Measurements from ENCODE around the gene MRTFA.
"Not testable (repeated sequence)": the region's sequence is repeated elsewhere in the genome, so short reads cannot be mapped to it uniquely, and the experiment has no call there.

Gene MRTFA

GRCh38 chr22:40593460-40594273, 42.9 kb downstream of the MRTFA start:
- no peak for DNase-seq

- no peak for DNase-seq
Observed at GRCh38 chr22:40592352-40593113, 44.0 kb downstream of the MRTFA start.

- DNase-seq = no peak
Observed at GRCh38 chr22:40588726-40589125, 47.8 kb downstream of the MRTFA start.

GRCh38 chr22:40586781-40587180, 49.7 kb downstream of the MRTFA start:
- DNase-seq = no peak

- no peak for DNase-seq
Observed at GRCh38 chr22:40585310-40585751, 51.2 kb downstream of the MRTFA start.

GRCh38 chr22:40584766-40585165, 51.8 kb downstream of the MRTFA start:
- not testable (repeated sequence) for DNase-seq

GRCh38 chr22:40583053-40583741, 53.3 kb downstream of the MRTFA start:
- no peak for DNase-seq

- no peak for DNase-seq
Observed at GRCh38 chr22:40582063-40582462, 54.5 kb downstream of the MRTFA start.

- DNase-seq = no peak
Observed at GRCh38 chr22:40580631-40581030, 55.9 kb downstream of the MRTFA start.

- no peak for DNase-seq
Observed at GRCh38 chr22:40578171-40578570, 58.3 kb downstream of the MRTFA start.

GRCh38 chr22:40572976-40573375, 63.5 kb downstream of the MRTFA start:
- no peak for DNase-seq

GRCh38 chr22:40571887-40572286, 64.6 kb downstream of the MRTFA start:
- no peak for DNase-seq

- no peak for DNase-seq
Observed at GRCh38 chr22:40567626-40568328, 68.7 kb downstream of the MRTFA start.

- no peak for DNase-seq
Observed at GRCh38 chr22:40567106-40567505, 69.4 kb downstream of the MRTFA start.

- DNase-seq = no peak
Observed at GRCh38 chr22:40560994-40561515, 75.5 kb downstream of the MRTFA start.

GRCh38 chr22:40560551-40560950, 76.0 kb downstream of the MRTFA start:
- no peak for DNase-seq

- DNase-seq = no peak
Observed at GRCh38 chr22:40557972-40558371, 78.5 kb downstream of the MRTFA start.

GRCh38 chr22:40556641-40557040, 79.9 kb downstream of the MRTFA start:
- DNase-seq = no peak

GRCh38 chr22:40554023-40554422, 82.5 kb downstream of the MRTFA start:
- not testable (repeated sequence) for DNase-seq

- no peak for DNase-seq
Observed at GRCh38 chr22:40553014-40553554, 83.4 kb downstream of the MRTFA start.

GRCh38 chr22:40552070-40552469, 84.4 kb downstream of the MRTFA start:
- no peak for DNase-seq

- no peak for DNase-seq
Observed at GRCh38 chr22:40547729-40548143, 88.8 kb downstream of the MRTFA start.

All from 8988T (cell line).